Esophagus muscularis mucosa (tissue), 4 donors: ENCODE results near the gene SPTBN1. TPM values are rescaled to one million over a fixed set of nuclear protein-coding genes. Genes with fewer than 3 reads are reported as not detected.

Source experiments
- DNase-seq: peaks from one replicate; pipeline ENCODE4 v3.0.0-alpha.2; 2017; ENCODE audit errors: extremely low spot score
- H3K27ac ChIP-seq, 4 donors: fragments of 200-600 bp; sonication (generic); replicated peaks in 1 of 4; 1 replicate in 3 of 4; 2 replicates in 1 of 4; pipeline ENCODE4 v1.5.1; 2016 to 2019; ENCODE audit warnings: mild to moderate bottlenecking in 1 of 4
- H3K27me3 ChIP-seq, 4 donors: fragments of 200-600 bp; sonication (generic); one replicate each; pipeline versions ENCODE4 v1.5.1 to v1.6.0; 2016 to 2019
- H3K36me3 ChIP-seq, 4 donors: fragments of 200-600 bp; sonication (generic); one replicate each; pipeline ENCODE4 v1.5.1; 2016 to 2019
- H3K4me1 ChIP-seq, 4 donors: fragments of 200-600 bp; sonication (generic); one replicate each; pipeline ENCODE4 v1.5.1; 2016 to 2019
- H3K4me3 ChIP-seq, 4 donors: fragments of 200-600 bp; sonication (generic); 1 replicate in 2 of 4; 2 replicates in 2 of 4; pipeline ENCODE4 v1.5.1; 2016 to 2019; ENCODE audit warnings: mild to moderate bottlenecking in 4 of 4, moderate library complexity in 1 of 4
- H3K9me3 ChIP-seq, 4 donors: fragments of 200-600 bp; sonication (generic); 1 replicate in 3 of 4; 2 replicates in 1 of 4; pipeline ENCODE4 v1.5.1; 2016 to 2019
- EP300 ChIP-seq: sonication (generic); formaldehyde crosslinking; IDR thresholded peaks from one replicate; pipeline ENCODE4 v1.6.1; 2017; ENCODE audit warnings: antibody characterized with exemption
- POLR2A ChIP-seq: fragments of 450-650 bp; IDR thresholded peaks from one replicate; pipeline ENCODE4 v1.6.1; 2017; ENCODE audit warnings: antibody characterized with exemption, moderate library complexity, mild to moderate bottlenecking, low read depth
- POLR2AphosphoS5 ChIP-seq, 2 donors: sonication (generic); formaldehyde crosslinking; IDR thresholded peaks; one replicate each; pipeline ENCODE4 v1.6.1; 2017; ENCODE audit warnings: antibody characterized with exemption in 2 of 2
- WGBS: methylation state at CpG from one replicate; pipeline ENCODE4 v1.1.5; 2018; 5-methylcytosine and 5-hydroxymethylcytosine counted together
- intact Hi-C: fragments of 100-400 bp; cut with DNase I; formaldehyde crosslinking; loops from one replicate; pipeline ENCODE4 v1.15.1; 2023
- total RNA-seq, 4 donors: library from RNA; depleted of rRNA; stranded (reverse); fragments of >200 nt; gene quantifications; one replicate each; pipeline versions ENCODE4 v1.1.0 to v1.2.1, GENCODE V29; 2016
- TF ChIP-seq, protein P1 (sequence below), 3 experiments: fragments of 200-600 bp in 2 of 3; fragments of 450-650 bp in 1 of 3; sonication (generic) in 2 of 3; IDR thresholded peaks; one replicate each; pipeline ENCODE4 v1.5.1; 2017 to 2019; ENCODE audit warnings: antibody characterized with exemption in 3 of 3, mild to moderate bottlenecking in 2 of 3, moderate library complexity in 1 of 3

Gene SPTBN1
- total RNA-seq, 4 donors from 2014 or later = 465 to 600 (median 547) TPM

DNA sequence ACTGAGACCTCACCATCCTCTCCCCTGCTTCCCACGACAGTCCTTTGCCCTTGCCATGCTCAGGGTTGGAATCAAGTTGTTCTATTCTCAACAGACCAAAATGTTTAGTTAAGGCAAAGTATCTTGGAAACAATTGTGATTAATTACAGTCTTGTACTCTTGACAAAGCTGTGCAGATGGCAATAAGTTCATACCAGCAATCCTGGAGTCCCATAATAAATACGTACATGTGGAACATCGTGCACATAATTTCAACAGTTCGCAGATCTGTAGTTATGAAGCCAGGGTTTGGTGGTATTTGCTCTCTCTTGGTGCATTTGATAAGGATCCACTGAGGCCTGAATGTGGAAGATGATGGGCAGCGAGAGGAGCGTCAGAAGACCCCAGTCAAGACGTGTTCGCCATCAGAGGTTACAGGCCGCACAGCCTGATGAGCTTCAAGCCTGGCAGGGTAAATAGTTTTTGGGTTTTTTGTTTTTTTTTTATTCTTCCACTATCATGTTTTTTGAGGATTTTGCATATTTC is 214.4 kb downstream of the SPTBN1 start:
- WGBS = 88% methylated on average over 9 of the region's 9 CpGs
- intact Hi-C loops = no loop called here
- H3K36me3 ChIP-seq = peaks cover 10 to 55% (median 31%) of the 10 kb centered on the region in 4 donors
- peak overlapping the region; percentile 82 to 87 (median 84) for H3K27ac ChIP-seq
- TF ChIP-seq POLR2AphosphoS5 (IDR thresholded peaks at IDR 0.05) (peak in 1 of 2 donors; percentile 47), POLR2A (no peak)
- no peaks in the 10 kb centered on the region for H3K9me3 ChIP-seq
- DNase-seq = no peak
- no peaks in the 10 kb centered on the region for H3K27me3 ChIP-seq
- no peak overlapping the region for H3K4me3 ChIP-seq
- H3K4me1 ChIP-seq = peaks cover 86 to 100% (median 98%) of the 10 kb centered on the region in 4 donors

DNA sequence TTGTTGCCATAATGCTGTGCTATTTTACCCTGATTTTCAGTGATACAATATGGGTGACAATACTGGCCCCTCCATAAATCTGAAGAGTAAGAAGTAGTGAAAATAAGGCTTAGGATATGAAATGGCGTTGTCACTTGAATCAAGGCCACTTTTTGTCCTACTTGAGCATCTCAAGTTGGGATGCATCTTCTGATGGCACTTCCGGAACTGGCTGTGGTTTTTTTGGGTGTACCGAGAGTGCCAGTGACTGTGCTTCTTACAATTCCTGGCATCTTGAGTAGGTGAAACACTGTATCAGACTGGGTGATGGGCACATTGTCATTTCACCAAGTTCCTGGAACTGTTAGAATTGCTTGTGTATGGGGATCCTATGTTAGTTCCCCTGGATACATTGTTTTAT is 214.9 kb downstream of the SPTBN1 start:
- 96% methylated on average over 3 of the region's 3 CpGs for WGBS
- H3K9me3 ChIP-seq = no peaks in the 10 kb centered on the region
- H3K27ac ChIP-seq = peak overlapping the region; percentile 82 to 87 (median 84)
- no peak for DNase-seq
- no peak for TF ChIP-seq POLR2A
- no peak for TF ChIP-seq POLR2AphosphoS5 (IDR thresholded peaks at IDR 0.05)
- TF ChIP-seq EP300 = no peak
- TF ChIP-seq, protein P1, sequence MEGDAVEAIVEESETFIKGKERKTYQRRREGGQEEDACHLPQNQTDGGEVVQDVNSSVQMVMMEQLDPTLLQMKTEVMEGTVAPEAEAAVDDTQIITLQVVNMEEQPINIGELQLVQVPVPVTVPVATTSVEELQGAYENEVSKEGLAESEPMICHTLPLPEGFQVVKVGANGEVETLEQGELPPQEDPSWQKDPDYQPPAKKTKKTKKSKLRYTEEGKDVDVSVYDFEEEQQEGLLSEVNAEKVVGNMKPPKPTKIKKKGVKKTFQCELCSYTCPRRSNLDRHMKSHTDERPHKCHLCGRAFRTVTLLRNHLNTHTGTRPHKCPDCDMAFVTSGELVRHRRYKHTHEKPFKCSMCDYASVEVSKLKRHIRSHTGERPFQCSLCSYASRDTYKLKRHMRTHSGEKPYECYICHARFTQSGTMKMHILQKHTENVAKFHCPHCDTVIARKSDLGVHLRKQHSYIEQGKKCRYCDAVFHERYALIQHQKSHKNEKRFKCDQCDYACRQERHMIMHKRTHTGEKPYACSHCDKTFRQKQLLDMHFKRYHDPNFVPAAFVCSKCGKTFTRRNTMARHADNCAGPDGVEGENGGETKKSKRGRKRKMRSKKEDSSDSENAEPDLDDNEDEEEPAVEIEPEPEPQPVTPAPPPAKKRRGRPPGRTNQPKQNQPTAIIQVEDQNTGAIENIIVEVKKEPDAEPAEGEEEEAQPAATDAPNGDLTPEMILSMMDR (IDR thresholded peaks at IDR 0.05) = no peak
- peaks cover 10 to 50% (median 31%) of the 10 kb centered on the region in 4 donors for H3K36me3 ChIP-seq
- no peaks in the 10 kb centered on the region for H3K27me3 ChIP-seq
- peaks cover 86 to 100% (median 98%) of the 10 kb centered on the region in 4 donors for H3K4me1 ChIP-seq
- no peak overlapping the region for H3K4me3 ChIP-seq
- intact Hi-C loops = no loop called here

DNA sequence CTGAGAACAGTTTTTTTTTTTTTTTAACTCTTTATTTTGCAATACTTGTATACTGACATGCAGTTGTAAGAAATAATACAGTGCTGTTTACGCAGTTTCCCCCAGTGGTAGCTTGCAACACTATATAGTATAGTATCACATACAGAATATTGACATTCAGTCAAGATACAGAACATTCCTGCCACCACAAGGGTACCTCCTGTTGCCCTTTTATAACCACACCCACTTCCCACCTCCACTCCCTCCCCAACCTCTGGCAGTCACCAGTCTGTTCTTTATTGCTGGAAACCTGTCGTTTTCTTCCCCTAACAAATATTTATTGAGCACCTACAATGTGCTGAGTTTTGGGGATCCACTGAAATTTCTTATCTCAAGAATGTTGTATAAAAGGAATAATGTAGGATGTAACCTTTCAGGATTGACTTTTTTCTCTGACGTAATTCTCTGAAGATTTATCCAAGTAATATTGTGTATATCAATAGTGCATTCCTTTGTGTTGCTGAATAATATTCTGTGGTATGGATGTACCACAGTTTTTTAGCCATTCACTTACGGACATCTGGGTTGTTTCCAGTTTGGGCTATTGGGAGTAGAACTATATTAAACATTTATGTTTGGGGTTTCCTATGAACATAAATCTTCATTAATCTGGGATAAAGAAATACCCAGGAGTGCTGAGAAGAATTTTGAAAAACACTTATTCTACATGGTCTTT is 215.9 kb downstream of the SPTBN1 start:
- intact Hi-C loops = no loop called here
- Histone ChIP-seq H3K4me3 (no peak overlapping the region), H3K4me1 (peaks cover 79 to 92% (median 89%) of the 10 kb centered on the region in 4 donors), H3K27me3 (no peaks in the 10 kb centered on the region), H3K9me3 (no peaks in the 10 kb centered on the region), H3K27ac (peak overlapping the region; percentile 79 to 87 (median 84)), H3K36me3 (peaks cover 10 to 42% (median 31%) of the 10 kb centered on the region in 4 donors)
- DNase-seq = no peak
- TF ChIP-seq POLR2AphosphoS5 (IDR thresholded peaks at IDR 0.05) (no peak), EP300 (no peak), POLR2A (no peak)
- TF ChIP-seq, protein P1 (IDR thresholded peaks at IDR 0.05) = no peak
- WGBS = 86% methylated on average over 4 of the region's 4 CpGs

DNA sequence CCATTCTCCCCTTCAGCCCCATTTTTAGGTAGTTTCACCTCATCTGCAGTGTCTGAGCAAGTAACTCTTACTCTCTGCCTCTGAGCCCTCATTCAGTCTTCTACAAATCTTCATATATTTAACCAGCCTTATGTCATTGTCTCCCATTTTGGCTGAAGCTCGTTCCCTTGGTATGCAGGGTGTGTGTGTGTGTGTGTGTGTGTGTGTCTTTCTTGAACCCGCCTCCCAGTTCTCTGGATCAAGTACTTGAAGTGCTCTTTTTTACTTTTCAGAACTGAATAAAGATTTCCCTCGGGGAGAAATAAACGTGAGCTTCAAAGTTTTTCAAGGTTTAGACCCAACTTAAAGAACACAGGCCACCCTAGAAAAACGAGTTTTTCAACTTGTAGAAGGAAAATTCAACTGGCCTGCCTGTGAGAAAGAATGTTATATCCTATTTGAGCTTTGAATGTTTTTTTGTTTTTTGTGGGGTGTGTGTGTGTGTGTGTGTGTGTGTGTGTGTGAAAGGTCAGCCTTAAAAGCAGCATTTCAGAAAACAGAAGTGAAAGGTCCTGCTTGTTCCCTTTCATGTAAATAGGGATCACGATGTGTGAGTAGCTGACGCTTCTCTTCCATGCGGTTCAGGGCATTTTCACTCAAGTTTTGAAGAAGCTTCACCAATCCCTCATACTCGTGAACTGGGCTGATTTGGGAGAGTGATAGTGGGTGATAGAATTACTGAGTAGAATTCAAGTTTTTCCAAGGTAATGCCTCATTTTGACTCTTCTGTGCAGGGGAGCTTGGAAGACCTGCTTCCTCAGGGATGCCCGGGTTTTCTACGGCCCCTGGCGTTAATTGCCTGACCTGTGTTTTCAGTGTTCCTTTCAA is 216.7 kb downstream of the SPTBN1 start:
- Histone ChIP-seq H3K4me1 (peaks cover 71 to 84% (median 81%) of the 10 kb centered on the region in 4 donors), H3K9me3 (no peaks in the 10 kb centered on the region), H3K4me3 (peak overlapping the region in 2 of 4 donors; percentile 18 to 19), H3K27ac (peak overlapping the region; percentile 79 to 87 (median 84)), H3K27me3 (no peaks in the 10 kb centered on the region), H3K36me3 (peaks cover 7 to 35% (median 27%) of the 10 kb centered on the region in 4 donors)
- 58% methylated on average over 12 of the region's 12 CpGs for WGBS
- TF ChIP-seq POLR2A = no peak
- intact Hi-C loops = loop anchor here (1.0 kb wide), 1 partner anchor 39 kb away; no protein-coding TSS in a partner anchor
- peak; percentile 14 for DNase-seq

DNA sequence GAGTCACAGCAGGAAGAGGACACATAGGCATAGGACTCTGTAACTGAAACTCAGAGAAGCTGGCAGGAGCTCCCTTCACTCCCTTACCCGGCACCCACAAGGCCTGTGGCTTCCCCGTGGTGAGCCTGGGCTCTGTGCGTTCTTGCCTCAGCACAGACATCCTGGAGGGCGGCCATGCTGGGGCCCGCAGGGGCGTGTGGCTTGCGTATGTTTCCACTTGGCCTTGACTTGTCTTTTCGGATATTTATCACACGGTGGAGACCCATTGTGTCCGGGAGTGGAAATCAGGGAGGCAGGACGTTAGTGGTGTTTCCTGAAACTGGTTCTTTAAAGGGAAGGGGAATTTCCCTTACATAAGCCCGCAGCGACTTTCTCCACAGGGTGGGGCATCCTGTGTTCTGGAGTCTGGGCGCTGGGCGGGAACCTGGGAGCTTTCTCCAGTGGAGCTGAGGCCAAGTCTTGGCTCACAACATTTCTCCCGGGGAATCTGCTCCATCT is 217.4 kb downstream of the SPTBN1 start:
- TF ChIP-seq, protein P1 (IDR thresholded peaks at IDR 0.05) = no peak
- TF ChIP-seq POLR2AphosphoS5 (IDR thresholded peaks at IDR 0.05) (peak; percentile 70 to 71), EP300 (peak; percentile 3), POLR2A (no peak)
- peak; percentile 92 for DNase-seq
- Histone ChIP-seq H3K4me3 (peak overlapping the region; percentile 16 to 19 (median 18)), H3K27me3 (no peaks in the 10 kb centered on the region), H3K9me3 (no peaks in the 10 kb centered on the region), H3K36me3 (peaks cover 0 to 27% (median 19%) of the 10 kb centered on the region in 4 donors), H3K4me1 (peaks cover 64 to 76% (median 74%) of the 10 kb centered on the region in 4 donors), H3K27ac (peak overlapping the region; percentile 79 to 87 (median 84))
- 48% methylated on average over 14 of the region's 16 CpGs for WGBS
- intact Hi-C loops = loop anchor here (1.0 kb wide), 1 partner anchor 39 kb away; no protein-coding TSS in a partner anchor
